H9 (cell line): ENCODE results near the gene KAT6B. TPM values are rescaled to one million over a fixed set of nuclear protein-coding genes. Genes with fewer than 3 reads are reported as not detected.

Experiments used
- DNase-seq: peaks from one replicate; pipeline ENCODE4 v3.0.0-alpha.2; 2017
- H2AFZ ChIP-seq: one replicate; pipeline ENCODE4 v1.6.1; 2013; ENCODE audit warnings: mild to moderate bottlenecking, low read length, control low read depth, moderate library complexity
- H2AK5ac ChIP-seq: 2 replicates; pipeline ENCODE4 v1.6.1; 2013; ENCODE audit warnings: low read length, control low read depth, mixed read lengths; ENCODE audit not compliant: insufficient read length
- H2BK120ac ChIP-seq: one replicate; pipeline ENCODE4 v1.6.1; 2013; ENCODE audit warnings: low read depth, mild to moderate bottlenecking, low read length, control low read depth, inconsistent platforms; ENCODE audit not compliant: poor library complexity, severe bottlenecking
- H2BK12ac ChIP-seq: 2 replicates; pipeline ENCODE4 v1.6.1; 2013; ENCODE audit warnings: low read length, control low read depth, mixed read lengths, low read depth; ENCODE audit not compliant: insufficient read length
- H2BK15ac ChIP-seq: 2 replicates; pipeline ENCODE4 v1.6.1; 2013; ENCODE audit warnings: low read depth, low read length, control low read depth
- H2BK20ac ChIP-seq: one replicate; pipeline ENCODE4 v1.6.1; 2013; ENCODE audit warnings: low read depth, mild to moderate bottlenecking, low read length, control low read depth, inconsistent platforms; ENCODE audit not compliant: poor library complexity, severe bottlenecking
- H2BK5ac ChIP-seq: 2 replicates; pipeline ENCODE4 v1.6.1; 2013; ENCODE audit warnings: low read length, control low read depth, mixed read lengths; ENCODE audit not compliant: insufficient read length
- H3K14ac ChIP-seq: 2 replicates; pipeline ENCODE4 v1.6.1; 2013; ENCODE audit warnings: low read length, control low read depth; ENCODE audit not compliant: insufficient read depth
- H3K18ac ChIP-seq: 2 replicates; pipeline ENCODE4 v1.6.1; 2013; ENCODE audit warnings: low read depth, mild to moderate bottlenecking, mixed read lengths, low read length, control low read depth; ENCODE audit not compliant: insufficient read length
- H3K23ac ChIP-seq: 2 replicates; pipeline ENCODE4 v1.6.1; 2013; ENCODE audit warnings: low read length, control low read depth, mixed read lengths, low read depth; ENCODE audit not compliant: insufficient read length
- H3K23me2 ChIP-seq: 2 replicates; pipeline ENCODE4 v1.6.1; 2013; ENCODE audit warnings: low read depth, mild to moderate bottlenecking, mixed read lengths, low read length, control low read depth; ENCODE audit not compliant: insufficient read length, poor library complexity, severe bottlenecking
- H3K27ac ChIP-seq: 2 replicates; pipeline ENCODE4 v1.5.1; 2013; ENCODE audit warnings: low read length, control low read depth, mixed read lengths, low read depth; ENCODE audit not compliant: insufficient read length
- H3K27me3 ChIP-seq: 2 replicates; pipeline ENCODE4 v1.6.1; 2013; ENCODE audit warnings: low read length, control low read depth, inconsistent platforms; ENCODE audit not compliant: insufficient read depth
- H3K4ac ChIP-seq: 2 replicates; pipeline ENCODE4 v1.6.1; 2013; ENCODE audit warnings: low read depth, mild to moderate bottlenecking, control low read depth, inconsistent platforms, low read length, moderate library complexity
- H3K4me1 ChIP-seq: 2 replicates; pipeline ENCODE4 v1.6.1; 2013; ENCODE audit warnings: low read length, control low read depth, inconsistent platforms; ENCODE audit not compliant: insufficient read depth
- H3K4me2 ChIP-seq: 2 replicates; pipeline ENCODE4 v1.6.1; 2013; ENCODE audit warnings: low read length, control low read depth, mixed read lengths; ENCODE audit not compliant: insufficient read length, insufficient read depth
- H3K56ac ChIP-seq: 2 replicates; pipeline ENCODE4 v1.6.1; 2013; ENCODE audit warnings: low read depth, mild to moderate bottlenecking, mixed read lengths, low read length, control low read depth; ENCODE audit not compliant: insufficient read length
- H3K79me1 ChIP-seq: 2 replicates; pipeline ENCODE4 v1.6.1; 2013; ENCODE audit warnings: low read depth, mild to moderate bottlenecking, moderate library complexity, low read length, control low read depth, inconsistent platforms; ENCODE audit not compliant: insufficient read depth, poor library complexity, severe bottlenecking
- H3K79me2 ChIP-seq: 2 replicates; pipeline ENCODE4 v1.6.1; 2013; ENCODE audit warnings: low read length, control low read depth, inconsistent platforms; ENCODE audit not compliant: insufficient read depth
- H3K9ac ChIP-seq: 2 replicates; pipeline ENCODE4 v1.6.1; 2013; ENCODE audit warnings: low read length, control low read depth, mixed read lengths; ENCODE audit not compliant: insufficient read length; ENCODE audit errors: extremely low read depth
- H3K9me3 ChIP-seq: one replicate; pipeline ENCODE4 v1.6.1; 2013; ENCODE audit warnings: low read depth, low read length, inconsistent platforms; ENCODE audit not compliant: control insufficient read depth
- H3T11ph ChIP-seq: one replicate; pipeline ENCODE4 v1.6.1; 2013; ENCODE audit warnings: mild to moderate bottlenecking, low read length, control low read depth, inconsistent platforms
- H4K20me1 ChIP-seq: one replicate; pipeline ENCODE4 v1.6.1; 2013; ENCODE audit not compliant: control insufficient read depth, insufficient read length, insufficient read depth
- H4K5ac ChIP-seq: 2 replicates; pipeline ENCODE4 v1.6.1; 2013; ENCODE audit warnings: low read depth, mild to moderate bottlenecking, mixed read lengths, low read length, control low read depth; ENCODE audit not compliant: insufficient read length
- H4K8ac ChIP-seq: replicated peaks from 2 replicates; pipeline ENCODE4 v1.6.1; 2013; ENCODE audit warnings: low read length, control low read depth, mixed read lengths, low read depth; ENCODE audit not compliant: insufficient read length
- H4K91ac ChIP-seq: 2 replicates; pipeline ENCODE4 v1.6.1; 2013; ENCODE audit warnings: low read depth, mild to moderate bottlenecking, moderate library complexity, mixed read lengths, low read length, control low read depth; ENCODE audit not compliant: insufficient read length
- H3K27ac Mint-ChIP-seq, 3 experiments: 2 replicates in 2 of 3; 3 replicates in 1 of 3; pipeline ENCODE4 v1.8.0; 2020 to 2021; ENCODE audit warnings: mixed read lengths in 3 of 3, mild to moderate bottlenecking in 1 of 3, moderate library complexity in 1 of 3
- H3K27me3 Mint-ChIP-seq: 2 replicates; pipeline ENCODE4 v1.8.0; 2021; ENCODE audit warnings: low read depth, mild to moderate bottlenecking, moderate library complexity, mixed read lengths
- H3K36me3 Mint-ChIP-seq, 3 experiments: 2 replicates in 2 of 3; 3 replicates in 1 of 3; pipeline ENCODE4 v1.8.0; 2020 to 2021; ENCODE audit warnings: low read depth in 3 of 3, mixed read lengths in 3 of 3; ENCODE audit not compliant: insufficient read depth in 1 of 3
- H3K4me1 Mint-ChIP-seq, 2 experiments: 2 replicates each; pipeline ENCODE4 v1.8.0; 2020; ENCODE audit warnings: mixed read lengths in 2 of 2
- H3K4me3 Mint-ChIP-seq, 2 experiments: 2 replicates in 1 of 2; 3 replicates in 1 of 2; pipeline ENCODE4 v1.8.0; 2020 to 2021; ENCODE audit warnings: mild to moderate bottlenecking in 2 of 2, mixed read lengths in 2 of 2, moderate library complexity in 1 of 2
- H3K9me3 Mint-ChIP-seq, 2 experiments: 2 replicates in 1 of 2; 3 replicates in 1 of 2; pipeline ENCODE4 v1.8.0; 2020; ENCODE audit warnings: mild to moderate bottlenecking in 2 of 2, mixed read lengths in 2 of 2, moderate library complexity in 1 of 2
- WGBS: extraction: QIAGEN DNeasy Blood & Tissue Kit; methylation state at CpG from one replicate; pipeline ENCODE4 v1.1.7; 2013; ENCODE audit warnings: missing lambda C conversion rate, low lambda C conversion rate, mixed read lengths; ENCODE audit not compliant: insufficient read length; ENCODE audit errors: extremely low coverage; 5-methylcytosine and 5-hydroxymethylcytosine counted together
- total RNA-seq: library from RNA; stranded (reverse); gene quantifications from 2 replicates; pipeline ENCODE4 v1.2.1, GENCODE V29; 2021
- TF ChIP-seq, protein P1 (sequence below): fragments of 200-600 bp; sonication (generic); conservative IDR thresholded peaks from 3 replicates; pipeline ENCODE4 v1.8.0; 2021; ENCODE audit warnings: antibody characterized with exemption, mild to moderate bottlenecking

Gene KAT6B
- total RNA-seq, 1 experiment from 2014 or later = 34.2 TPM

GRCh38 chr10:74988054-74988775, 161.8 kb downstream of the KAT6B start:
- Histone ChIP-seq H3T11ph (no peak overlapping the region), H2BK20ac (no peak overlapping the region), H4K5ac (no peak overlapping the region), H2BK5ac (no peak overlapping the region), H3K23ac (no peak overlapping the region), H2BK12ac (no peak overlapping the region), H4K8ac (no peak overlapping the region), H3K56ac (no peak overlapping the region), H4K91ac (no peak overlapping the region), H3K4ac (no peak overlapping the region), H2BK120ac (no peak overlapping the region), H3K4me1 (no peaks in the 10 kb centered on the region), H4K20me1 (no peaks in the 10 kb centered on the region), H3K14ac (no peak overlapping the region), H3K79me2 (no peaks in the 10 kb centered on the region), H3K9ac (no peak overlapping the region), H3K23me2 (no peaks in the 10 kb centered on the region), H3K18ac (no peak overlapping the region), H3K27ac (no peak overlapping the region), H3K79me1 (no peaks in the 10 kb centered on the region), H3K27me3 (no peaks in the 10 kb centered on the region), H2BK15ac (no peak overlapping the region), H2AFZ (no peak overlapping the region), H3K4me2 (no peak overlapping the region), H3K9me3 (no peaks in the 10 kb centered on the region), H2AK5ac (no peak overlapping the region)
- no peak overlapping the region for H3K4me3 Mint-ChIP-seq
- no peaks in the 10 kb centered on the region for H3K4me1 Mint-ChIP-seq
- peaks cover 0 to 23% (median 7%) of the 10 kb centered on the region in 3 experiments; a peak in 4 of 7 replicates for H3K36me3 Mint-ChIP-seq
- no peak overlapping the region for H3K27ac Mint-ChIP-seq
- TF ChIP-seq, protein P1, sequence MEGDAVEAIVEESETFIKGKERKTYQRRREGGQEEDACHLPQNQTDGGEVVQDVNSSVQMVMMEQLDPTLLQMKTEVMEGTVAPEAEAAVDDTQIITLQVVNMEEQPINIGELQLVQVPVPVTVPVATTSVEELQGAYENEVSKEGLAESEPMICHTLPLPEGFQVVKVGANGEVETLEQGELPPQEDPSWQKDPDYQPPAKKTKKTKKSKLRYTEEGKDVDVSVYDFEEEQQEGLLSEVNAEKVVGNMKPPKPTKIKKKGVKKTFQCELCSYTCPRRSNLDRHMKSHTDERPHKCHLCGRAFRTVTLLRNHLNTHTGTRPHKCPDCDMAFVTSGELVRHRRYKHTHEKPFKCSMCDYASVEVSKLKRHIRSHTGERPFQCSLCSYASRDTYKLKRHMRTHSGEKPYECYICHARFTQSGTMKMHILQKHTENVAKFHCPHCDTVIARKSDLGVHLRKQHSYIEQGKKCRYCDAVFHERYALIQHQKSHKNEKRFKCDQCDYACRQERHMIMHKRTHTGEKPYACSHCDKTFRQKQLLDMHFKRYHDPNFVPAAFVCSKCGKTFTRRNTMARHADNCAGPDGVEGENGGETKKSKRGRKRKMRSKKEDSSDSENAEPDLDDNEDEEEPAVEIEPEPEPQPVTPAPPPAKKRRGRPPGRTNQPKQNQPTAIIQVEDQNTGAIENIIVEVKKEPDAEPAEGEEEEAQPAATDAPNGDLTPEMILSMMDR = no peak
- no peaks in the 10 kb centered on the region for H3K9me3 Mint-ChIP-seq
- no CpG with 5 or more reads among the region's 2 CpGs for WGBS
- no peaks in the 10 kb centered on the region for H3K27me3 Mint-ChIP-seq
- DNase-seq = no peak
